Endothelial cell of umbilical vein (primary cell): Measurements from ENCODE around the gene STH. TPM values are rescaled to one million over a fixed set of nuclear protein-coding genes. Genes with fewer than 3 reads are reported as not detected.

Experiments
- BruUV-seq: library from RNA; stranded (reverse); fragments of 400-500 nt; replicated peaks from 2 replicates; lab custom pipeline; 2021; lab: Mats Ljungman, UMichigan
- CTCF ChIA-PET: fragments of 300-600, 350-600 bp; sonication (Branson Sonifier 250); formaldehyde crosslinking; loops from one replicate; lab custom pipeline; 2021; ENCODE audit warnings: antibody characterized with exemption, inconsistent platforms; lab: Charles Lee
- POLR2A ChIA-PET: fragments of 300-600, 350-600 bp; sonication (Branson Sonifier 250); formaldehyde crosslinking; loops from one replicate; lab custom pipeline; 2021; ENCODE audit warnings: antibody characterized with exemption, inconsistent platforms; lab: Charles Lee
- DNase-seq: peaks from one replicate; pipeline ENCODE4 v3.0.0-alpha.2; 2011; ENCODE audit warnings: low read depth, low spot score
- FAIRE-seq: peaks from 2 replicates; lab custom pipeline; 2011; peaks lifted over from hg19 to GRCh38; lab: Jason Lieb, UNC
- H2AFZ ChIP-seq: 2 replicates; pipeline ENCODE4 v1.6.0; 2012; ENCODE audit warnings: low read depth, low read length, control low read depth, inconsistent platforms
- H3K27ac ChIP-seq: 2 replicates; pipeline ENCODE4 v1.5.1; 2011; ENCODE audit warnings: low read depth, mild to moderate bottlenecking, control low read depth, low read length, moderate library complexity; ENCODE audit not compliant: insufficient read depth
- H3K27me3 ChIP-seq, 2 experiments: 2 replicates each; pipeline versions ENCODE4 v1.6.0 to v1.6.1; 2011; ENCODE audit warnings: low read length in 2 of 2, mixed read lengths in 1 of 2; ENCODE audit not compliant: control insufficient read depth in 2 of 2, insufficient read depth in 2 of 2
- H3K36me3 ChIP-seq, 2 experiments: 2 replicates in 1 of 2; 3 replicates in 1 of 2; pipeline ENCODE4 v1.5.1; 2011; ENCODE audit warnings: low read length in 2 of 2, mild to moderate bottlenecking in 1 of 2, moderate library complexity in 1 of 2; ENCODE audit not compliant: control insufficient read depth in 2 of 2, insufficient read depth in 2 of 2; ENCODE audit errors: extremely low read depth in 1 of 2
- H3K4me1 ChIP-seq: 3 replicates; pipeline ENCODE4 v1.5.1; 2011; ENCODE audit warnings: mild to moderate bottlenecking, low read length; ENCODE audit not compliant: control insufficient read depth, insufficient read depth; ENCODE audit errors: extremely low read depth
- H3K4me2 ChIP-seq: 2 replicates; pipeline ENCODE4 v1.6.1; 2011; ENCODE audit warnings: low read length, control low read depth, mixed read lengths; ENCODE audit not compliant: insufficient read depth
- H3K4me3 ChIP-seq, 3 experiments: fragments of 200-600 bp in 1 of 3; sonication (generic), shearing (Covaris generic) in 1 of 3; replicated peaks in 1 of 3; 2 replicates each; pipeline ENCODE4 v1.5.1; 2011 to 2016; ENCODE audit warnings: control low read depth in 3 of 3, low read length in 3 of 3, mild to moderate bottlenecking in 2 of 3, inconsistent platforms in 1 of 3, low read depth in 1 of 3, moderate library complexity in 1 of 3; ENCODE audit not compliant: insufficient read depth in 1 of 3
- H3K79me2 ChIP-seq: 2 replicates; pipeline ENCODE4 v1.6.0; 2012; ENCODE audit warnings: low read length, inconsistent platforms; ENCODE audit not compliant: control insufficient read depth, insufficient read depth
- H3K9ac ChIP-seq: replicated peaks from 2 replicates; pipeline ENCODE3; 2011; ENCODE audit warnings: low read length, control low read depth; ENCODE audit not compliant: insufficient read depth; ENCODE audit errors: extremely low read depth
- H3K9me1 ChIP-seq: replicated peaks from 3 replicates; pipeline ENCODE4 v1.6.0; 2011; ENCODE audit warnings: mild to moderate bottlenecking, low read length; ENCODE audit not compliant: control insufficient read depth, insufficient read depth; ENCODE audit errors: extremely low read depth
- H3K9me3 ChIP-seq: replicated peaks from 2 replicates; pipeline ENCODE4 v1.5.1; 2012; ENCODE audit warnings: low read length, inconsistent platforms; ENCODE audit not compliant: control insufficient read depth, insufficient read depth
- H4K20me1 ChIP-seq: replicated peaks from 2 replicates; pipeline ENCODE3; 2011; ENCODE audit warnings: mild to moderate bottlenecking, low read length; ENCODE audit not compliant: control insufficient read depth, insufficient read depth; ENCODE audit errors: extremely low read depth
- EZH2 ChIP-seq: IDR thresholded peaks from 2 replicates; pipeline ENCODE4 v1.6.1; 2012; ENCODE audit warnings: borderline replicate concordance, low read depth, mild to moderate bottlenecking, moderate library complexity, low read length, inconsistent platforms; ENCODE audit not compliant: severe bottlenecking
- FOS ChIP-seq: IDR thresholded peaks from 2 replicates; pipeline ENCODE4 v1.6.1; 2011; ENCODE audit warnings: mild to moderate bottlenecking, low read length, moderate library complexity, borderline replicate concordance; ENCODE audit not compliant: insufficient read depth
- GATA2 ChIP-seq: IDR thresholded peaks from 2 replicates; pipeline ENCODE4 v1.7.0; 2011; ENCODE audit warnings: low read depth, mild to moderate bottlenecking, moderate library complexity, mixed read lengths, low read length; ENCODE audit not compliant: insufficient read length, insufficient read depth
- JUN ChIP-seq: IDR thresholded peaks from 2 replicates; pipeline ENCODE4 v1.6.1; 2011; ENCODE audit warnings: borderline replicate concordance, low read depth; ENCODE audit not compliant: insufficient read length, insufficient read depth
- MYC ChIP-seq: IDR thresholded peaks from one replicate; pipeline ENCODE4 v1.6.1; 2011; ENCODE audit warnings: mild to moderate bottlenecking, low read depth, low read length
- POLR2A ChIP-seq: IDR thresholded peaks from 2 replicates; pipeline ENCODE4 v1.6.1; 2012; ENCODE audit warnings: low read depth, mild to moderate bottlenecking, control low read depth, low read length
- POLR2AphosphoS5 ChIP-seq: IDR thresholded peaks from 2 replicates; pipeline ENCODE4 v1.6.1; 2012; ENCODE audit warnings: low read depth, mild to moderate bottlenecking, control low read depth, low read length, moderate library complexity; ENCODE audit not compliant: insufficient read depth
- dilution Hi-C: fragments of 300-500 bp; cut with MboI; formaldehyde crosslinking; loops from one replicate; pipeline ENCODE4 v1.15.0; 2019; ENCODE audit warnings: low sequenced_read_pairs; ENCODE audit not compliant: extremely low pct_ligation_motif_present
- intact Hi-C: fragments of 100-400 bp; cut with micrococcal nuclease; formaldehyde crosslinking; loops from one replicate; pipeline ENCODE4 v1.10.0; 2022
- polyA plus RNA-seq, 4 experiments: library from polyadenylated mRNA; depleted of rRNA in 3 of 4; stranded (reverse) in 3 of 4; unstranded in 1 of 4; fragments of >200 nt; gene quantifications; 2 replicates each; pipeline versions ENCODE4 v1.2.1 to v1.2.3, GENCODE V29; 2011 to 2012; ENCODE audit warnings: missing spikeins in 1 of 4
- total RNA-seq: library from RNA; stranded (reverse); gene quantifications from 2 replicates; pipeline ENCODE4 v1.2.3, GENCODE V29; 2021
- TF ChIP-seq, protein P1 (sequence below): IDR thresholded peaks from 2 replicates; pipeline ENCODE4 v1.6.1; 2011; ENCODE audit not compliant: insufficient read depth, insufficient read length
- TF ChIP-seq, protein P2 (sequence below), 2 donors: IDR thresholded peaks; 1 replicate in 1 of 2; 2 replicates in 1 of 2; pipeline ENCODE4 v1.5.1; 2011; ENCODE audit warnings: low read length in 2 of 2, mild to moderate bottlenecking in 2 of 2, moderate library complexity in 2 of 2, control low read depth in 1 of 2, inconsistent platforms in 1 of 2, low read depth in 1 of 2; ENCODE audit not compliant: insufficient read depth in 1 of 2; ENCODE audit errors: extremely low read depth in 1 of 2

STH gene
- total and polyA plus RNA-seq, 2 donors (not counting 3 experiments of a cell fraction or from before 2014, with no cell fraction given), result not detected

DNA sequence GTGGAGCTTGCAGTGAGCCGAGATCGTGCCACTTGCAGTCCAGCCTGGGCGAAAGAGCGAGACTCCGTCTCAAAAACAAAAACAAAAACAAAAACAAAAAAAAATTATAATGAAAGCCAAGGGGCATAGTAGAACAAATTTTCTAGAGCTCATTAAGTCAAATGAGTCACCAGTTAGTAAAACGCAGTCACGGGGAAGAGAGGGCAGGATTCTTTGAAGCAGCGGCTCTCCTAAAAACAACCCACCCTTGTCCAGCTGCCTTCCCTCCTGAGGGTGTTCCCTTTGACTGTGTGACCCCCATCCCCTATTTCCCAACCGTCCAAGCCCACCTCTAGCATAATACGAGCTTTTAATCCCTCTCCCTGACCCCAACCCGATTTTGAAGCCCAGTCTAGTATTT, 44.1 kb upstream of the STH start:
- no TSS peak for BruUV-seq

DNA sequence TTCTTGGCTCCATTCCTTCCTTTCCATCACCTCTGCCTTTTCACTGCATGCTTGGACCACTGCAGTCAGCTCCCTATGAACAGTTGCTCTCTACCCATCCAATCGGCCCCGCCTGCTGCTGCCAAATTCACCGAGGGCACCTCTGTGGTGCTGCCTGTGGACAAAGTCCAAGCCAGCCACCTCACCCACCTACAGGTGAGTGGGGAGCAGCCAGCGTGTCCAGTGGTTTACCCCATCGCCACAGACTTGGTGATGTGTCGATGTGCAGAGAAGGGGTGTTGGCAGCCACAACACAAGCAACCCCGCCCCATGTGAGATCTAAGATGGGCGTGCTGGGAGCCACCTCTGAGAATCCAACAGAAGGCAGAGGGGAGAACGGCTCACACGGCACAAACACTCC, 43.7 kb upstream of the STH start:
- H2AFZ ChIP-seq, result no peak overlapping the region
- dilution Hi-C loops, result no loop called here
- no peak overlapping the region for H3K27ac ChIP-seq
- ChIA-PET POLR2A (no interaction called here), CTCF (interaction anchor here (1.7 kb wide), 1 partner anchor 124 kb away, joined by 4 read pairs; no protein-coding TSS in a partner anchor)
- H3K36me3 ChIP-seq, result no peaks in the 10 kb centered on the region
- no peaks in the 10 kb centered on the region for H3K9me3 ChIP-seq
- H3K4me1 ChIP-seq, result no peaks in the 10 kb centered on the region
- peaks cover 8 to 10% of the 10 kb centered on the region in 2 experiments for H3K27me3 ChIP-seq
- no peak overlapping the region for H3K4me2 ChIP-seq
- H4K20me1 ChIP-seq, result no peaks in the 10 kb centered on the region
- intact Hi-C loops, result no loop called here
- no peaks in the 10 kb centered on the region for H3K79me2 ChIP-seq
- DNase-seq (no peak), FAIRE-seq (no peak)
- H3K9me1 ChIP-seq, result no peaks in the 10 kb centered on the region
- no TSS peak for BruUV-seq
- no peak overlapping the region for H3K4me3 ChIP-seq
- H3K9ac ChIP-seq, result no peak overlapping the region
- no peak for TF ChIP-seq MYC
- TF ChIP-seq EZH2, result no peak
- TF ChIP-seq, protein P1, sequence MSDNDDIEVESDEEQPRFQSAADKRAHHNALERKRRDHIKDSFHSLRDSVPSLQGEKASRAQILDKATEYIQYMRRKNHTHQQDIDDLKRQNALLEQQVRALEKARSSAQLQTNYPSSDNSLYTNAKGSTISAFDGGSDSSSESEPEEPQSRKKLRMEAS, result no peak
- TF ChIP-seq POLR2A, result no peak
- TF ChIP-seq JUN, result no peak
- no peak for TF ChIP-seq GATA2
- no peak for TF ChIP-seq FOS
- TF ChIP-seq, protein P2, sequence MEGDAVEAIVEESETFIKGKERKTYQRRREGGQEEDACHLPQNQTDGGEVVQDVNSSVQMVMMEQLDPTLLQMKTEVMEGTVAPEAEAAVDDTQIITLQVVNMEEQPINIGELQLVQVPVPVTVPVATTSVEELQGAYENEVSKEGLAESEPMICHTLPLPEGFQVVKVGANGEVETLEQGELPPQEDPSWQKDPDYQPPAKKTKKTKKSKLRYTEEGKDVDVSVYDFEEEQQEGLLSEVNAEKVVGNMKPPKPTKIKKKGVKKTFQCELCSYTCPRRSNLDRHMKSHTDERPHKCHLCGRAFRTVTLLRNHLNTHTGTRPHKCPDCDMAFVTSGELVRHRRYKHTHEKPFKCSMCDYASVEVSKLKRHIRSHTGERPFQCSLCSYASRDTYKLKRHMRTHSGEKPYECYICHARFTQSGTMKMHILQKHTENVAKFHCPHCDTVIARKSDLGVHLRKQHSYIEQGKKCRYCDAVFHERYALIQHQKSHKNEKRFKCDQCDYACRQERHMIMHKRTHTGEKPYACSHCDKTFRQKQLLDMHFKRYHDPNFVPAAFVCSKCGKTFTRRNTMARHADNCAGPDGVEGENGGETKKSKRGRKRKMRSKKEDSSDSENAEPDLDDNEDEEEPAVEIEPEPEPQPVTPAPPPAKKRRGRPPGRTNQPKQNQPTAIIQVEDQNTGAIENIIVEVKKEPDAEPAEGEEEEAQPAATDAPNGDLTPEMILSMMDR (IDR thresholded peaks at IDR 0.05; ENCODE audit: extremely low read depth in 1 of 2, insufficient read depth in 1 of 2, low read depth in 1 of 2, low read length in 2 of 2), result no peak
- no peak for TF ChIP-seq POLR2AphosphoS5

More for the DNA sequence above, 44.1 kb upstream of the STH start:
- H3K79me2 ChIP-seq, result no peaks in the 10 kb centered on the region
- dilution Hi-C loops, result no loop called here
- peaks cover 11 to 14% of the 10 kb centered on the region in 2 experiments for H3K27me3 ChIP-seq
- H3K27ac ChIP-seq, result no peak overlapping the region
- H4K20me1 ChIP-seq, result no peaks in the 10 kb centered on the region
- intact Hi-C loops, result no loop called here
- H3K4me1 ChIP-seq, result no peaks in the 10 kb centered on the region
- POLR2A ChIA-PET, result no interaction called here
- no peak overlapping the region for H2AFZ ChIP-seq
- no peak overlapping the region for H3K9ac ChIP-seq
- no peak for FAIRE-seq
- H3K4me2 ChIP-seq, result no peak overlapping the region
- H3K9me3 ChIP-seq, result no peaks in the 10 kb centered on the region
- H3K4me3 ChIP-seq, result no peak overlapping the region
- no peaks in the 10 kb centered on the region for H3K9me1 ChIP-seq
- no peaks in the 10 kb centered on the region for H3K36me3 ChIP-seq
- DNase-seq, result no peak
- CTCF ChIA-PET, result interaction anchor here (1.2 to 1.7 kb wide), 2 partner anchors 10 to 124 kb away, joined by 4 read pairs; no protein-coding TSS in a partner anchor
- no peak for TF ChIP-seq GATA2
